ENCODE results near the gene ARHGEF17. TPM values are rescaled to one million over a fixed set of nuclear protein-coding genes. Genes with fewer than 3 reads are reported as not detected.

The ARHGEF17 gene
- total and polyA plus RNA-seq, 4 donors = 2.6 to 12.6 (median 5.7) TPM

DNA sequence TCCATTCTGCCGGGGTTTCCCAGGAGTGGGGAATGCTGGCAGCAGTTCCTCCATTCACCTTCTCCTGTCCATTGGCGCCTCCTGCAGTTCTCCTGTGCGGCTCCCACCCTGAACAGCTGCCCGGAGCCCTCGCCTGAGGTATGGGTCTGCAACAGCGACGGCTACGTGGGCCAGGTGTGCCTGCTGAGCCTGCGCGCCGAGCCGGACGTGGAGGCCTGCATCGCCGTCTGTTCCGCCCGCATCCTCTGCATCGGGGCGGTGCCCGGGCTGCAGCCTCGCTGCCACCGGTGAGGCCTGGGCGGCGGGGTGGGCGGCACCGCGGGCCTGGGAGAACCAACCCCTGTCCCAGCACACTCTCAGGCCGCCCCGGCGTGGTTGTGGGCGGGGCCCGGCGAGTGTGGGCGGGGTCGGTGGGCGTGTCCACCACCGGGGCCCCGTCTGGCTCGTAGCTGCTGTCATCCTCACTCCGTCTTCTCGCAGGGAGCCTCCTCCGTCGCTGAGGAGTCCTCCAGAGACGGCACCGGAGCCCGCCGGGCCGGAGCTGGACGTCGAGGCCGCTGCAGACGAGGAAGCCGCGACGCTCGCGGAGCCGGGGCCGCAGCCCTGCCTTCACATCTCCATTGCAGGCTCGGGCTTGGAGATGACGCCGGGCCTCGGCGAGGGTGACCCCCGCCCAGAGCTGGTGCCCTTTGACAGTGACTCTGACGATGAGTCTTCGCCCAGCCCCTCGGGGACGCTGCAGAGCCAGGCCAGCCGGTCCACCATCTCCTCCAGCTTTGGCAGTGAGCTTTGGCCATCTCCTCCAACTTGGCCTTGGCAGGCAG is 54.1 kb downstream of the ARHGEF17 start (continued):
- TF ChIP-seq CTCF (IDR thresholded peaks at IDR 0.05; ENCODE audit: low read depth, low read length, missing input control) (no peak), NR2F2 (IDR thresholded peaks at IDR 0.05) (no peak), GABPA (IDR thresholded peaks at IDR 0.05 in 1 of 2, conservative IDR thresholded peaks at IDR 0.05 in 1 of 2) (no peak), JUND (IDR thresholded peaks at IDR 0.05) (no peak), FOXA2 (IDR thresholded peaks at IDR 0.05) (no peak), TAF1 (conservative IDR thresholded peaks at IDR 0.05) (no peak), RXRA (IDR thresholded peaks at IDR 0.05) (no peak), YY1 (IDR thresholded peaks at IDR 0.05) (no peak)

DNA sequence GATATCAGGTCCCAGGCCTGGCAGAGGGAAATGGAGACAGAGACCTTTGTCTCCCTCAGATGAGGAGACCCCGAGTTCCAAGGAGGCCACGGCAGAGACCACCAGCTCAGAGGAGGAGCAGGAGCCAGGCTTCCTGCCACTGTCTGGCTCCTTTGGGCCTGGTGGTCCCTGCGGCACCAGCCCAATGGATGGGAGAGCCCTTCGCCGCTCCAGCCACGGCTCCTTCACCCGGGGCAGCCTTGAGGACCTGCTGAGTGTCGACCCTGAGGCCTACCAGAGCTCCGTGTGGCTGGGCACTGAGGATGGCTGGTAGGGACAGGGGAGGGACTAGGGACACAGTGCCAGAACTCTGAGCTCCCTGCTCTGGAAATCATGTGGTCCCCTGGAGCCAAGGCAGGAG is 55.1 kb downstream of the ARHGEF17 start:
- Histone ChIP-seq H3K9ac (ENCODE audit: low read depth in 1 of 2, low read length in 2 of 2) (no peak overlapping the region), H3K4me1 (ENCODE audit: control insufficient read depth in 4 of 4, insufficient read depth in 4 of 4, low read length in 3 of 4) (no peaks in the 10 kb centered on the region), H3K4me3 (ENCODE audit: low read depth in 1 of 3, low read length in 3 of 3) (no peak overlapping the region), H3K9me3 (ENCODE audit: control insufficient read depth in 4 of 4, low read length in 3 of 4) (no peaks in the 10 kb centered on the region), H3K27me3 (ENCODE audit: control insufficient read depth in 4 of 4, insufficient read depth in 4 of 4, low read length in 3 of 4) (no peaks in the 10 kb centered on the region), H3K36me3 (ENCODE audit: control insufficient read depth in 4 of 4, insufficient read depth in 3 of 4, low read depth in 1 of 4, low read length in 3 of 4) (no peaks in the 10 kb centered on the region), H3K27ac (ENCODE audit: low read depth in 1 of 2, low read length in 2 of 2) (no peak overlapping the region)
- no peak for DNase-seq (ENCODE audit: low spot score)
- WGBS = 95% methylated on average over 9 of the region's 9 CpGs
- TF ChIP-seq NR2F2 (IDR thresholded peaks at IDR 0.05) (no peak), TAF1 (conservative IDR thresholded peaks at IDR 0.05) (no peak), YY1 (IDR thresholded peaks at IDR 0.05) (no peak), HNF4G (IDR thresholded peaks at IDR 0.05) (no peak), EGR1 (IDR thresholded peaks at IDR 0.05; ENCODE audit: low read depth in 2 of 2) (no peak), RXRA (IDR thresholded peaks at IDR 0.05) (no peak), CTCF (IDR thresholded peaks at IDR 0.05; ENCODE audit: low read depth, low read length, missing input control) (no peak), SP1 (IDR thresholded peaks at IDR 0.05) (no peak), RAD21 (IDR thresholded peaks at IDR 0.05) (no peak), GABPA (IDR thresholded peaks at IDR 0.05 in 1 of 2, conservative IDR thresholded peaks at IDR 0.05 in 1 of 2) (no peak), FOXA2 (IDR thresholded peaks at IDR 0.05) (no peak), FOXA1 (IDR thresholded peaks at IDR 0.05) (no peak), JUND (IDR thresholded peaks at IDR 0.05) (no peak), ZBTB33 (IDR thresholded peaks at IDR 0.05) (no peak), MAX (IDR thresholded peaks at IDR 0.05) (no peak), HNF4A (conservative IDR thresholded peaks at IDR 0.05) (no peak)
- TF ChIP-seq, protein P1, sequence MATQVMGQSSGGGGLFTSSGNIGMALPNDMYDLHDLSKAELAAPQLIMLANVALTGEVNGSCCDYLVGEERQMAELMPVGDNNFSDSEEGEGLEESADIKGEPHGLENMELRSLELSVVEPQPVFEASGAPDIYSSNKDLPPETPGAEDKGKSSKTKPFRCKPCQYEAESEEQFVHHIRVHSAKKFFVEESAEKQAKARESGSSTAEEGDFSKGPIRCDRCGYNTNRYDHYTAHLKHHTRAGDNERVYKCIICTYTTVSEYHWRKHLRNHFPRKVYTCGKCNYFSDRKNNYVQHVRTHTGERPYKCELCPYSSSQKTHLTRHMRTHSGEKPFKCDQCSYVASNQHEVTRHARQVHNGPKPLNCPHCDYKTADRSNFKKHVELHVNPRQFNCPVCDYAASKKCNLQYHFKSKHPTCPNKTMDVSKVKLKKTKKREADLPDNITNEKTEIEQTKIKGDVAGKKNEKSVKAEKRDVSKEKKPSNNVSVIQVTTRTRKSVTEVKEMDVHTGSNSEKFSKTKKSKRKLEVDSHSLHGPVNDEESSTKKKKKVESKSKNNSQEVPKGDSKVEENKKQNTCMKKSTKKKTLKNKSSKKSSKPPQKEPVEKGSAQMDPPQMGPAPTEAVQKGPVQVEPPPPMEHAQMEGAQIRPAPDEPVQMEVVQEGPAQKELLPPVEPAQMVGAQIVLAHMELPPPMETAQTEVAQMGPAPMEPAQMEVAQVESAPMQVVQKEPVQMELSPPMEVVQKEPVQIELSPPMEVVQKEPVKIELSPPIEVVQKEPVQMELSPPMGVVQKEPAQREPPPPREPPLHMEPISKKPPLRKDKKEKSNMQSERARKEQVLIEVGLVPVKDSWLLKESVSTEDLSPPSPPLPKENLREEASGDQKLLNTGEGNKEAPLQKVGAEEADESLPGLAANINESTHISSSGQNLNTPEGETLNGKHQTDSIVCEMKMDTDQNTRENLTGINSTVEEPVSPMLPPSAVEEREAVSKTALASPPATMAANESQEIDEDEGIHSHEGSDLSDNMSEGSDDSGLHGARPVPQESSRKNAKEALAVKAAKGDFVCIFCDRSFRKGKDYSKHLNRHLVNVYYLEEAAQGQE (IDR thresholded peaks at IDR 0.05) = no peak
- TF ChIP-seq, protein P2, sequence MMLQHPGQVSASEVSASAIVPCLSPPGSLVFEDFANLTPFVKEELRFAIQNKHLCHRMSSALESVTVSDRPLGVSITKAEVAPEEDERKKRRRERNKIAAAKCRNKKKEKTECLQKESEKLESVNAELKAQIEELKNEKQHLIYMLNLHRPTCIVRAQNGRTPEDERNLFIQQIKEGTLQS (IDR thresholded peaks at IDR 0.05) = no peak

Data from liver (tissue), 9 donors.